ENCODE results near the gene PF4V1. TPM values are rescaled to one million over a fixed set of nuclear protein-coding genes. Genes with fewer than 3 reads are reported as not detected.

Gene PF4V1
- total RNA-seq, 1 experiment from 2014 or later, result not detected

DNA sequence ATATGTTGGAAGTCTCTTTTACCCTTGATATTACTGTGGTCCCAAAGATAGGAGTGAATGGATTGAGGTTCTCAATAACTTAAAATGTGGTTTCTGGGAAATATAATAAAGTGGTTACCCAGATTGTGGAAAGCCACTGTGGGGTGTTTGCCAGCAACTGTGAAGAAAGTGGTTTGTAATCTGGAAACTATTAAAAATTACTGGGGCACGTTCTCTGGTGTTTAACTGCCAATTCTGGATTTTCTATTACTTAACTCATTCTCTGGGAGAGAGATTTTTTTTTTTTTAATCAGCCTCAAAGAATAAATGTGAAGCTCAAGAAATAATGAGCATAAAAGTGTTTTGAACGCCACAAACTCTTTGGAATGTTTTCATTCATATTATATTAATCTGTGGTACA is 21.5 kb upstream of the PF4V1 start:
- H3K4me1 ChIP-seq (replicated peaks; ENCODE audit: insufficient read depth), result no peaks in the 10 kb centered on the region
- H4K20me1 ChIP-seq (ENCODE audit: insufficient read depth), result no peaks in the 10 kb centered on the region
- no peak overlapping the region for H3K27ac ChIP-seq
- CTCF ChIA-PET, result no interaction called here
- H3K36me3 ChIP-seq (ENCODE audit: low read depth), result no peaks in the 10 kb centered on the region
- BruUV-seq (replicated peaks), result no TSS peak
- H3K27me3 ChIP-seq (ENCODE audit: insufficient read depth, low read depth), result no peaks in the 10 kb centered on the region
- no peak overlapping the region for H2AFZ ChIP-seq
- intact Hi-C loops (cut with micrococcal nuclease; ENCODE audit: unreplicated experiment), result no loop called here
- H3K9me2 ChIP-seq (ENCODE audit: insufficient read depth), result no peaks in the 10 kb centered on the region
- POLR2A ChIA-PET (ENCODE audit: unreplicated experiment), result no interaction called here
- TF ChIP-seq, protein P1, sequence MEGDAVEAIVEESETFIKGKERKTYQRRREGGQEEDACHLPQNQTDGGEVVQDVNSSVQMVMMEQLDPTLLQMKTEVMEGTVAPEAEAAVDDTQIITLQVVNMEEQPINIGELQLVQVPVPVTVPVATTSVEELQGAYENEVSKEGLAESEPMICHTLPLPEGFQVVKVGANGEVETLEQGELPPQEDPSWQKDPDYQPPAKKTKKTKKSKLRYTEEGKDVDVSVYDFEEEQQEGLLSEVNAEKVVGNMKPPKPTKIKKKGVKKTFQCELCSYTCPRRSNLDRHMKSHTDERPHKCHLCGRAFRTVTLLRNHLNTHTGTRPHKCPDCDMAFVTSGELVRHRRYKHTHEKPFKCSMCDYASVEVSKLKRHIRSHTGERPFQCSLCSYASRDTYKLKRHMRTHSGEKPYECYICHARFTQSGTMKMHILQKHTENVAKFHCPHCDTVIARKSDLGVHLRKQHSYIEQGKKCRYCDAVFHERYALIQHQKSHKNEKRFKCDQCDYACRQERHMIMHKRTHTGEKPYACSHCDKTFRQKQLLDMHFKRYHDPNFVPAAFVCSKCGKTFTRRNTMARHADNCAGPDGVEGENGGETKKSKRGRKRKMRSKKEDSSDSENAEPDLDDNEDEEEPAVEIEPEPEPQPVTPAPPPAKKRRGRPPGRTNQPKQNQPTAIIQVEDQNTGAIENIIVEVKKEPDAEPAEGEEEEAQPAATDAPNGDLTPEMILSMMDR (conservative IDR thresholded peaks at IDR 0.05), result no peak
- TF ChIP-seq EZH2 (IDR thresholded peaks at IDR 0.05; ENCODE audit: low read depth), result no peak
- DNase-seq, result no peak
- H3K4me2 ChIP-seq, result no peak overlapping the region
- H3F3A ChIP-seq (ENCODE audit: insufficient read depth, low read depth), result no peaks in the 10 kb centered on the region
- H3K79me2 ChIP-seq (ENCODE audit: low read depth), result no peaks in the 10 kb centered on the region
- H3K4me3 ChIP-seq, result no peak overlapping the region
- H3K9me3 ChIP-seq (ENCODE audit: insufficient read depth, low read depth), result no peaks in the 10 kb centered on the region

- no peak overlapping the region for H3K27ac ChIP-seq
These were observed 20.4 kb upstream of the PF4V1 start for GRCh38 chr4:73832651-73833237.

DNA sequence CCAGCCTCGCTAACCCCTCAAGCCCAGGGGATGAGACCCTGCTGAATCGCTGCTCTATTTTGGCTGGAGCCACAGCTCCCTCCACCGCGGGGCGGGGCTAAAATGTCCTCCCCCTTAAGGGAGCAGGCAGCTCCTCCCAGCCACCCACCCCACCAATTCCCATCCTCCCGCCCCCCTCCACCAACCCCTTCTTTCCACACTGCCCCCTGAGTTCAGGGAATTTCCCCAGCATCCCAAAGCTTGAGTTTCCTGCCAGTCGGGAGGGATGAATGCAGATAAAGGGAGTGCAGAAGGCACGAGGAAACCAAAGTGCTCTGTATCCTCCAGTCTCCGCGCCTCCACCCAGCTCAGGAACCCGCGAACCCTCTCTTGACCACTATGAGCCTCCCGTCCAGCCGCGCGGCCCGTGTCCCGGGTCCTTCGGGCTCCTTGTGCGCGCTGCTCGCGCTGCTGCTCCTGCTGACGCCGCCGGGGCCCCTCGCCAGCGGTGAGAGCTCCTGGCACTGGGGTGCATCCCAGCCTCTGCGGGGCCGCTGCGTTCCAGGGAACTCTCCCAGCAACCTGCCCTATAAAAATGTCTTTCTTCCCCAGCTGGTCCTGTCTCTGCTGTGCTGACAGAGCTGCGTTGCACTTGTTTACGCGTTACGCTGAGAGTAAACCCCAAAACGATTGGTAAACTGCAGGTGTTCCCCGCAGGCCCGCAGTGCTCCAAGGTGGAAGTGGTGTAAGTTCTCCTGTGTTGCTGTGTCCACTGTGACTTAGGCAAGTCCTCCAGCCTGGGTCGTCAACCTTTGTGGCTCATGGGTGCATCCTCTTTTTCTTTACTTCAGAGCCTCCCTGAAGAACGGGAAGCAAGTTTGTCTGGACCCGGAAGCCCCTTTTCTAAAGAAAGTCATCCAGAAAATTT is 16.5 kb upstream of the PF4V1 start, which contains the start of gene CXCL6:
Gene CXCL6 (plus strand): TSS at position 306 of the 907 bp plus-strand sequence. CDS start 73 bp downstream, at position 379.
- DNase-seq, result no peak
- no peaks in the 10 kb centered on the region for H3K9me2 ChIP-seq (ENCODE audit: insufficient read depth)
- intact Hi-C loops (cut with micrococcal nuclease; ENCODE audit: unreplicated experiment), result no loop called here
- no peaks in the 10 kb centered on the region for H3K9me3 ChIP-seq (ENCODE audit: insufficient read depth, low read depth)
- H3K4me1 ChIP-seq (replicated peaks; ENCODE audit: insufficient read depth), result no peaks in the 10 kb centered on the region
- TF ChIP-seq, protein P1 (conservative IDR thresholded peaks at IDR 0.05), result no peak
- H2AFZ ChIP-seq, result peak within 1 kb of the TSS; percentile 71
- BruUV-seq (replicated peaks), result no TSS peak
- peak within 1 kb of the TSS; percentile 54; the same call in 1 of the 2 replicates for H3K4me3 ChIP-seq
- H3K27me3 ChIP-seq (ENCODE audit: insufficient read depth, low read depth), result no peaks in the 10 kb centered on the region
- H3K27ac ChIP-seq, result no peak within 1 kb of the TSS
- ChIA-PET POLR2A (ENCODE audit: unreplicated experiment) (no interaction called here), CTCF (no interaction called here)
- no peaks in the 10 kb centered on the region for H4K20me1 ChIP-seq (ENCODE audit: insufficient read depth)
- no peaks in the 10 kb centered on the region for H3F3A ChIP-seq (ENCODE audit: insufficient read depth, low read depth)
- H3K79me2 ChIP-seq (ENCODE audit: low read depth), result no peaks in the 10 kb centered on the region
- H3K36me3 ChIP-seq (ENCODE audit: low read depth), result no peaks in the 10 kb centered on the region
- H3K4me2 ChIP-seq, result peak within 1 kb of the TSS; percentile 65

More at GRCh38 chr4:73832651-73833237, 20.4 kb upstream of the PF4V1 start:
- Histone ChIP-seq H3K9me3 (ENCODE audit: insufficient read depth, low read depth) (no peaks in the 10 kb centered on the region), H3K4me2 (no peak overlapping the region), H4K20me1 (ENCODE audit: insufficient read depth) (no peaks in the 10 kb centered on the region), H3K4me3 (no peak overlapping the region), H3F3A (ENCODE audit: insufficient read depth, low read depth) (no peaks in the 10 kb centered on the region), H3K36me3 (ENCODE audit: low read depth) (no peaks in the 10 kb centered on the region), H3K4me1 (replicated peaks; ENCODE audit: insufficient read depth) (no peaks in the 10 kb centered on the region), H3K27me3 (ENCODE audit: insufficient read depth, low read depth) (no peaks in the 10 kb centered on the region), H2AFZ (no peak overlapping the region), H3K9me2 (ENCODE audit: insufficient read depth) (no peaks in the 10 kb centered on the region), H3K79me2 (ENCODE audit: low read depth) (no peaks in the 10 kb centered on the region)
- intact Hi-C loops (cut with micrococcal nuclease; ENCODE audit: unreplicated experiment), result no loop called here
- CTCF ChIA-PET, result no interaction called here
- no peak for DNase-seq
- POLR2A ChIA-PET (ENCODE audit: unreplicated experiment), result no interaction called here
- BruUV-seq (replicated peaks), result no TSS peak
- no peak for TF ChIP-seq EZH2 (IDR thresholded peaks at IDR 0.05; ENCODE audit: low read depth)
- TF ChIP-seq, protein P1 (conservative IDR thresholded peaks at IDR 0.05), result no peak

Measured in PC-9 (cell line).